ENCODE data around the gene CPT1C.

The CPT1C gene

GRCh38 chr19:49758292-49758691 is 67.4 kb downstream of the CPT1C start:
- DNase-seq (ENCODE audit: low read depth in 2 of 2), result no peak

GRCh38 chr19:49761249-49761624 is 70.3 kb downstream of the CPT1C start:
- no peak for DNase-seq (ENCODE audit: low read depth in 2 of 2)

- DNase-seq (ENCODE audit: low read depth in 2 of 2), result no peak
These were observed 70.9 kb downstream of the CPT1C start for GRCh38 chr19:49761625-49762311.

GRCh38 chr19:49763230-49763629 is 72.3 kb downstream of the CPT1C start, which contains the start of gene TSKS:
TSS of gene TSKS (minus strand) at chr19:49763306. CDS start at chr19:49763247, 59 bp downstream.
- DNase-seq (ENCODE audit: low read depth in 2 of 2), result no peak
